ENCODE data around the gene ARMC12.

The ARMC12 gene

DNA sequence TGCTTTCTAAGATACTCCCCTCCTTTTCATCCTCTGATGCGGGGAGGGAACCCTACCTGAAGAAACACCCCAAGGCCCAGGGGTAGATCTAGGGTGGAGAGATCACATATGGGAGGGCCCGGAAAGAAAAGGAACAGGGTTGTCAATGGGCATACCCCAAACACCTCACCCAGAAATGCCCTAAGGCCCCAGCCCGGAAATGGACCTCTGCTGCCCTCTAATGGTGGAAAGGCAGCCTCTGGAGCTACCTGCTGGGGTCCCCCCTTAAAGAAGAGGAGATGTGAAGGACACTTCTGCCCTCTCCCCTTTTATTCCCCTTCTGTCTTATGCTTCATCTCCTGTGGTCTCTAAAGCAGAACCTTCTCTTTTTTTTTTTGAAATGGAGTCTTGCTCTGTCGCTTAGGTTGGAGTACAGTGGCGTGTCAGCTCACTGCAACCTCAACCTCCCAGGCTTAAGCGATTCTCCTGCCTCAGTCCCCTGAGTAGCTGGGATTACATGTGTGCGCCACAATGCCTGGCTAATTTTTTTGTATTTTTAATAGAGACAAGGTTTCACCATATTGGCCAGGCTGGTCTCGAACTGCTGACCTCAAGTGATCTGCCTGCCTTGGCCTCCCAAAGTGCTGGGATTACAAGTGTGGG lies 458 bp upstream of the ARMC12 start:
- DNase-seq = peak; percentile 86

DNA sequence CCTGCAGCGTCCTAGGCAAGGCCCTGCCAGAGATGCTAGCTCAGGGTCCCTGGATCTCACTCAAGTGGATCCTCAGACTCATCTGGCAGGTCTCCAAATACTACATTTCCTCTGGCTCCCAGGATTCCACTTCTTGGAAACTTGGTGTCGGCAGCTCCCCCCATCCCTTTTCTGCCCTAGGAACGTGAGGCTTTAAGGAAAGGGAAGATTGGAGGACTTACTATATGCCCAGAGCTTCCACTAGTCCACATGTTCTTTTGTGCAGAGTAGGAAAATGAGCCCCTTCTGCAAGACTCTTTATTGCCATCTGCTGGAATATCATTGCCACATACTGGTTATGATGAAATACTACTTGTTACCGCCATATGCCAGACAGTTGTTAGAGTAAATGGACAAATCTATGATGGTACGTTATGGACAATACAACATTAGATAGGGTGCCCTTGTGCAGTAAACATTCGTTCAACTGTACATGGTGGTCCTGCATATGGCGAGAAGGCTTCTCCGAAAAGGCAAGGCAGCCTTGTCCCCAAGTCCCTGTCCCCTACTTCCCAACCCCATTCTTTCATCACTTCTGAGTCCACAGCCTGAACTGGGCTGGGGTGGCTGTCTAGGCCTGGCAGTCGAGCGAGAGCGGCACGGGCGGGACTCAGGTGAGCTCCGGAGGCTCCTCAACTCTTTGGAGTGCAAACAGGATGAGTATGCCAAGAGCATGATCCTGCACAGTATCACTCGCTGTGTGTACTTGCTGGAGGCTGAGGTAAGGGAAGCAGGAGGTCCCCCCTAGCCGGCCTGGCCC lies 780 bp downstream of the ARMC12 start:
- DNase-seq = peak; percentile 88

DNA sequence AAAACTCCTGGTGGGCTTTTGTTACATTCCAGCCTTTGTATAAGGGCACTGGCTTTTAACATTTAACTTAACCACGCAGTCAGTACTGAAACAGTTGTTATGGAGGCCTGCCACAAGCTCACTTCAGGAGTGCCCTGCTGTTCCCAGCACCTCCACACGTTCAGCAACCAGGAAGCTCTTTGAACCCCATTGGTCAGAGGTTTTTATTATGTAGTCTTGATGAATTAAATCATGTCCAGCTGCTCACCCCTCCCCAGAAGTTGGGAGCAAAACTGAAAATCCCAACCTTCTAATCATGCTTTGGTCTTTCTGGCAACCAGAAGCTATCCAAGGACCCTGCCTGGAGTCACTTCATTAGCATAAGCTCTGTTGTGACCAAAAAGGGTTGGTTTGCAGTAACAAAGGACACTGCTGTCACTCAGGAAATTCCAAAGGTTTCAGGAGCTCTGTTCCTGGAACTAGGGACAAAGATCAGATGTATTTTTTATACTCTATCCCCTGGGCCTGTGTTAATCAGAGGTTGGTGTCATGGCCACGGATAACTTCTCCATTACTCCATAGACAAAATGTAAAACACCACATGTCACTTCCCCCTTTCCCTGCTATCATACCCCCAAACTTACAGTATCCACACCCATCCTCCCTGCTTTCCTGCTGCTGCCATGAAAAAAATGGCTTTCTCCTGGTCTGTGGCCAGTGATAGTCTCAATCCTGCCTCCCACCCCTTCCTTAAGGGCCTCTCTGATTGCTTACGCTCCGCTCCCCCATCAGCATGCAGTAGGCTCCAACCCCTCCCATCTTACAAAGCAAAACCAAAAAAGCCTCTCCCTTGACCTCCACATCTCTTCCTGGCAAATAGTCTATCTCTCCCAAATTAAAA lies 3.1 kb downstream of the ARMC12 start:
- DNase-seq = no peak

DNA sequence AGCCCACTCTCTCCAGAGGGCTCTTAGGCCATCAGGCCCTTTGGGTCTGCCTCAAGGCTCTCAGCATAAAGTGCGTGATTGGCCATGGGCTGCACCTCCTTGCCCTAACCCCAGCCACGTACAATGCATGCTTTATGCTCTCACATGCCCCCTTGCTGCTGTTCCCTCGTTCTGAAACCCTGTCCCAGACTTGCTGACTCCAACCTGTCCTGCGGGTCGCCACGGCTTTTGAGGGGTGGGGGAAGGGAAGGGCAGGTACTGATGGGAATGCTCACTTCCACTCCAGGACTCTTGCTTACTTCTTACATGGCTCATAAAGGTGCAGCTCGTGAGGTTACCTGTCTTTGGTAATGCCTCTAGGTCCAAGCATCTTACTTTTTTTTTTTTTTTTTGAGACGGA lies 6.0 kb downstream of the ARMC12 start:
- no peak for DNase-seq

DNA sequence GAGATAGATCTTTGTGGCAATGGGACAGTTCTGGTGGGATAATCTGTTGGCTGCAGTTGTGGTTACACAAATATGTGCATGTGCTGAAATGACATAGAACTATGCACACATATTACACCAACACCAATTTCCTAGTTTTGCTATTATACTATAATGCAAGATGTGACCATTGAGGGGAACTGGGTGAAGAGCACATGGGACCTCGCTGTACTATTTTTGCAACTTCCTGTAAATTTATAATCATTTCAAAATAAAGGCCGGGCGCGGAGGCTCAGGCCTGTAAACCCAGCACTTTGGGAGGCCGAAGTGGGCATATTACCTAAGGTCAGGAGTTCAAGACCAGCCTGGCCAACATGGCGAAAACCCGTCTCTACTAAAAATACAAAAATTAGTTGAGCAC lies 8.7 kb downstream of the ARMC12 start:
- DNase-seq = no peak

DNA sequence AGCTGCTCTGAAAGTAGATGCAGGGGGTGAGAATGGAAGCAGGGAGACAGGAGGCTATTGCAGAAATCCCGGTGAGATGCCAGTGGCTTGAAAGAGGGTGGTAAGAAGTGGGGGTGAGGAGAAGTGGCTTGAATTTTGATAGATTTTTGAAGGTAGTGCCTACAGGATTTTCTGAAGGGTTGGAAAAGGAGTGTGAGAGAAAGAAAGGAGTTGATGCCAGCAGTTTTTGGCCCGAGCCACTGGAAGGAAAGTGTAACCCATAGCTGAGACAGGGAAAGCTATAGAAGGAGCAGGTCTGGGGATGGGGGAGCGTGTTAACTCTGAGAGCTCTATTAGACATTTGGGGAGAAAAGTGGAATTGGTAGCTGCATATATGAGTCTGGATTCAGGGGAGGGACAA lies 9.7 kb downstream of the ARMC12 start:
- no peak for DNase-seq

DNA sequence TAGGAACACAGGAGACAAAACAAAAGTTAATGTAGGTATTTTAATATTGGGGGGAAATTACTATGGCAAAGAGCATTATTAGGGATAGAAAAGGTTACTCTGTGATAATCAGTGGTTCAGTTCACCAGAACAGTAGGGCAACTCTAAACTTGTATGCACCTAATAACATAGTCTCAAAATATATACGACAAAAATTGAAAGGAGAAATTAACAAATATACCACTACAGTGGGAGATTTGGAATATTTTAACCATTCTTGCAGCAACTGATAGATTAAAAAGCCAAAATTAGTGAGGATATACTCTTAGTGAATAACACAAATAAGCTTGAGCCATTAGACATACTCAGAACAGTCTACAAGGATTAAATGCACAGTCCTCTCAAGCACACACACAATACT lies 11.0 kb downstream of the ARMC12 start:
- no peak for DNase-seq

DNA sequence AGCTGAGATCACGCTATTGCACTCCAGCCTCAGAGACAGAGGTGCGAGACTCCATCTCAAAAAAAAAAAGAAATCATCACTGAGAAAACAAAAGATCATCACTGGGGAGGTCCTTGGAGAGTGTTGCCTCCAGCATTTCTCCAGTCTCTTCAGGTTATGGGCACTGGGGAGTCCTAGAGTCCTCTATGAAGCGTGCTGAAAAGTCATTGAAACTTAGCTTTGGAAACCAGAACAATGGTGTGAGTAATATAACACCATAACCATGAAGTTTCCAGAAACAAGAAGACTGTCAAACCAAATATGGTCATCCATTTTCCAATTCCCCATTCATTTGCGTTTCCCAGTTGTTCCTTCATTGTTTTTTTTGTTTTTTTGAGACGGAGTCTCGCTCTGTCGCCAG lies 13.7 kb downstream of the ARMC12 start:
- DNase-seq = no peak

DNA sequence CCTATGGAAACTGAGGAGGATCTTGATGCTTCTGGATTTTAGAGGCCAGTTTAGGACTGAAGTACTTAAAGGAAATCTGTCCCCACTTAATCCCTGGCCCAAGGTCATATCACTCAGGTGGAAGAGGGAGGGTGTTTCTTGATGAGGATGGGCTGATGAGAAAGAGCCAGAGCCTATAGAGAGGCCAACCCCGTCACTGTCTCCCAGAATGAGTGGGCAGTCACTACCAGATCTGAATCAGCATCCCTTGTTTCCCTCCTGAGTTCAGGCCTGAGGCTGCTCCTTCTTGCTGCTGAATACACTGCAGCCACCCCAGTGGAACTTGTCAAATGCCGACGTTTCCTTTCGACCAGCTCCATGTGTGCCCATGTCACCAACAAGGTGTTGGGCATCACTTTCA lies 14.8 kb downstream of the ARMC12 start:
- DNase-seq = no peak

DNA sequence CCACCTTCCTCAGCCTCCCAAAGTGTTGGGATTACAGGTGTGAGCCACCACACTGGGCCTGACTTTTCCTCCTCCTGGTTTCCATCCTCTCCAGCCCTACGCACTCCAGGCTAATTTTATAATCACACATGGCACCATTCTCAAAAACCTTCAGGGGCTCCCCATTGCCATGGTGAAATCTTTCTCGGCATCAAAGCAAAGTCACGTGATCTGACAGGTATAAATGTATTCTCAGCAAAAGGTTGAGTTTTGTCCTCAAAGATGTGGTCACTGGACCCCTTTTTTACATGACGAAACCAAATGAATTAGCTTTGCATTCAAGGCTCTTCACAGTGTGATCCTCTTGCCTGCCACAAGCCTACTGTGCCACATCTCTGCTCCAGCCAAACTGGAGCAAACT lies 15.5 kb downstream of the ARMC12 start:
- DNase-seq = no peak

DNA sequence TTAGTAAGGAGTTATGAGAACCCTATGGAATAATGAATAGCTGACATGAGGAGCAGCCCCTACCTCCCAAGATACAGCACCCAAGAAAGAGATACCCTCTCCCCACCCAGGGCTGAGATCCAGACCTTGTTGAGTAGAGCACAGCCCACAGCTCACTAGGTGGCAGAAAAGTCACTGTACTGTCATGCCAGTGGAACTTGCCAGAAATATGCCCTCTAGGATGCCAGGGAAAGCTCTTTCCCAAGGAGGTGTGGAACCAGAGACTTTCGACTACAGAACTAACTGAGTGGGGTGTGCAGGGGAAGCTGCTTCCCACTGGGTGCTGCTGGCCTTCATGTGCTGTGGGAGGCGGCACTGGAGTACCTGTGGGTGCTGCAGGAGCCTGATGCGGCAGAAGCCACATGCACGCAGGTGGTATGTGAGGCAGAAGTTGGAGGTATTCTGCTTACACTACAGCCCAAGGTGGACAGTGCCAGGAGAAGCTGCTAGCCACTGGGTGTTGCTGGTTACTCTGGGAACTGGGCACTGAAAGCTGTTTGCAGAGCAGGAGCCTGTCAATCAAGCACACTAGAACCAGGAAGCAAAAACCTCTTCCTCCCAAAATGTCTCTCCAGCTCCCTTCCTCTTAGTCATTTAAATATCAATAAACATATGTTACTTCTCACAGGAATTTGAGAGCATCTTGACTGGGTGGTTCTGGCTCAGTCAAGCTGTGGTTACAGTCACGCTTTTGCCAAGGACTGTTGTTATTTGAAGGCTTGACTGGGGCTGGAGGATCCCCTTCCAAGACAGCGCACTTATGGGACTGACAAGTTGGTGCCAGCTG lies 17.8 kb downstream of the ARMC12 start:
- DNase-seq = no peak

DNA sequence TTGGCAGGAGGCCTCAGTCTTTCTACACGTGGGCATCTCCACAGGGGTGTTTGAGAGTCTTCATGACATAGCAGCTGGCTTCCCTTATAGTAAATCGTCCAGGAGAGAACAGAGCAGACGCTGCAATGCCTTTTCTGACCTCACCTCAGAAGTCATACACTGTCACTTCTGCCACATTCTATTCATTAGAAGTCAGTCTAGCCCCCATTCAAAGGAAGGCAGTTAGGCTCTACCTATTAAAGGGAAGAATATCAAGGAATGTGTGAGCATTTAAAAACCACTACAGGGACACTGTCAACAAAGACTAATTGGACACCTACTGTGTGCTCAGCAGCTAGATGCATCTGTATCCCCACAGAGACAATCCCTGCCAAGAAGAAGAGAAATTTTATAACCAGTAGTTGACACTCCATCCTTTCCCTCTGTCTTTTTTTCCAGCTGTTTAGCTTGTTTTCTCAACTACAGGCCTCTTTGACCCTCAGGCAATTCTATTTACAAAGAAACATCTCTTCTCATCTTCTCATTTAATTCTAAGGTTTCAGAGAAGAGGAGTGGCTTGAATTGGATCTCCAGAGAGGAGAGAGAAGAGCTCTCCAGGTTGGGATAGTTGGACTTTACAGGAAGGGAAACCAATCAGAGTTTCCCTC lies 18.6 kb downstream of the ARMC12 start:
- no peak for DNase-seq

DNA sequence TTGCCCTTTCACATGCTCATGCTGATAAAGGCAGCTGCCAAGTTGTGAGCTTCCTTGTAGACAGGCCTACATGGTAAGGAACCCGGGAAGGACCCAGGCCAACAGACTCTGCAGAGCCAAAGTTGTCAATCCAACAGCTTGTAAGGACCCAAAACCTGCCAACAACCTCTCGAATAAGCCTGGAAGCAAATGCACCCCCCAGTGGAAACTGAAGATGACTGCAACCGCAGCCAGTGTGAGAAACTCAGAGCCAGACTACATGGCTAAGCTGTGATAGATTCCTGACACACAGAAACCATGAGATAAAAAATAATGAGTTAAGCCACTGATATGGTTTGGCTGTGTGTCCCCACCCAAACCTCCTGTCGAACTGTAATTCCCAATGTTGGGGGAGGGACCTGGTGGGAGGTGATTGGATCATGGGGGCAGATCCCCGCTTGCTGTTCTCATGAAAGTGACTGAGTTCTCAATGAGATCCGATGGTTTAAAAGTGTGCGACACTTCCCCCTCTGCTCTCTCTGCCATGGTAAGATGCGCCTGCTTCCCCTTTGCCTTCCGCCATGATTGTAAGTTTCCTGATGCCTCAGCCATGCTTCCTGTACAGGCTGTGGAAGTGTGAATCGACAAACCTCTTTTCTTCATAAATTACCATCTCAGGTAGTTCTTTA lies 20.8 kb downstream of the ARMC12 start:
- peak; percentile 66 for DNase-seq

DNA sequence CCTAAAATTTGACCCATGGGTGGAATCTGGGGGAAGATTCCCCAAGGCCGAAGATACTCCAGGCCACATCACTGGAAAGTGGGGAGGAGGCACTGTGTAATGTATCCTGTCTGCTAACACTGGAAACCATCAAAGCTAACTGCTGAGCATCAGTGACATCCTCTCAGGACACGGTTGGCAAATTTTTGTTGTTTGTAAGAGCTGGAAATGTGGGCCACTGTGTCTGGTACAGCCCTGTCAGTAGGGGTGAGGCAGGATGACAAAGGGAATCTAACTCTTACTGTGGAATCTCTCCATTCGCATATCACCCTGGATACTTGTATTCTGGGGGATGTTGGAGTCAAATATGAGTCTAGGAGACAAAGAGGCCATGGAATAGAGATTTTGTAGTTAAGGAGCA lies 22.6 kb downstream of the ARMC12 start:
- DNase-seq = no peak

DNA sequence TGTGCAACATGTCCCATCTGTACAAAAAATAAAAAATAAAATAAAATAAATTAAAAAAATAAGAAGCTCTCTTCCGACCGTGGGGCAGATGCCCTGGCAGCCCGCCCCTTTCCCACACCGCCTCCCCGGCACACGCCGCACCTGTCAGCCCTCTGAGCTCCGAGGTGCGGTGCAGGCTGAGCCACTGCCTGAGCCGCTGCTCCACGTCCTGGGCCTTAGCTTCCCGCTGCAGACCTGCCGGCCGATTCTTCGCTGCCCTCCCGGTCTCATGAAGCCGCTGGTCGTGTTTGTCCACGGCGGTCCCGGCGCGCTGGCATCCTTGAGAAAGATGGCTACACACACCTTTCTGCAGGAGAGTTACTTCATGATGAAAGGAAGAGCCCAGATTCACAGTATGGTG lies 28.9 kb downstream of the ARMC12 start:
- DNase-seq = no peak

DNA sequence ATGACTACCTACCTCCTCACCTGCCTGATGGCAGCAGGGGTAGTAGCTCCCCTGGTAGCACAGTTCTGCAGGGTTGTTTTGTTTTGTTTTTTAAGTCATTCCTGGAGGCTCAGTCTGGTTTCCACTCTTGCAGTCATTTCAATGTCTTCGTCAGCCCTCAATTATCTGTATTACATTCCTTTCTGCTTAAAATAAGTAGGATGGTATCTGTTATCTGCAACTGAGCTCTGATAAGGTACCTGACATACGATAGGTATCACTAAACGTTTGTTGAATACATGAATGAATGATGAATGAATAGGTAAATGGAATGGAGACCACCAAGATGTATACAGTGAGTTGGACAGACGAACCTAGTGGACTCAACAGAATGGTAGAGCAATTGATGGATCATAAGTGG lies 32.4 kb downstream of the ARMC12 start:
- no peak for DNase-seq

DNA sequence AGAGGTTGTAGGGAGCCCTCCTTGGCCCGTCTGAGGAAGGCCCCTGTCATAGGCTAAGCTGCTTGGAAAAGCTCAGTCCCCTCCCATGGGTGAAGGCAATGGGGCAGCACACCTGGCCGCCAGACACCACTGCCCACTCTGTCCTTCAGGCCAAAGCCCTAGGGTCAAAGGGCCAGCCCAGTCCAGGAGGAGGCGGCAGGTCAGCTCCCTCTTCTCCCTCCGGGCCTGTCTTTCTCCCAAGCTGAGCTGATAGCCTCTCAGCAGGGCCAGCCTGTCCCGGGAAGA lies 34.5 kb downstream of the ARMC12 start:
- no peak for DNase-seq

DNA sequence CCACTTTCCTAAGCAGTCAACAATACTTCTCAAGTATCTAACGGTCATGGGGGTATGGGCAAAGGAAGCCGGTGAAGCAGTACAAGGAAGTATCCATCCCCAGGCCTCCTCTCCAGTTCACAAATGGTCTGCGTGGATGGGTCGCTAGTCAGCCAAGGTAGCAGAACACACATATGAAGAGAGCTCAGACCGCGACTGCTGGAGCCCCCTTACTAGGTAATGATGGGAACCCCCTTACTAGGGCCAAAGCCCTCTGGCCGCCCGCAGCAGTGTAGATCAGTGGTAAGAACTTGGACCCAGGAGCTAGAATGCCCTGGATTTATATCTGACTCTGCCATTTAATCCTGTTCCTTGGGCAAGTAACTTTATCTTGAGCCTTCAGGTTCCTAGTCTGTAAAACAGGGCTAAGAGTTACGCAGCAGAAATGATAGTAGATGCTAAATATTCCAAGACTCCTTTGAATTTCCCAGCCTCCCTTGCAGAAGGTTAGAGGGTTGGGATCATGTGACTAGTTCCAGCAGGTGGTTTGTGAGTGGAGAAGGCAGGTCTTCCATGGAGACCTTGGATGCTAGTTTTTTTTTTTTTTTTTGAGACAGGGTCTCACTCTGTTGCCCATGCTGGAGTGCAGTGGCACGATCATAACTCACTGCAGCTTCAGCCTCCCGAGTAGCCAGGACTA lies 37.4 kb downstream of the ARMC12 start:
- no peak for DNase-seq

DNA sequence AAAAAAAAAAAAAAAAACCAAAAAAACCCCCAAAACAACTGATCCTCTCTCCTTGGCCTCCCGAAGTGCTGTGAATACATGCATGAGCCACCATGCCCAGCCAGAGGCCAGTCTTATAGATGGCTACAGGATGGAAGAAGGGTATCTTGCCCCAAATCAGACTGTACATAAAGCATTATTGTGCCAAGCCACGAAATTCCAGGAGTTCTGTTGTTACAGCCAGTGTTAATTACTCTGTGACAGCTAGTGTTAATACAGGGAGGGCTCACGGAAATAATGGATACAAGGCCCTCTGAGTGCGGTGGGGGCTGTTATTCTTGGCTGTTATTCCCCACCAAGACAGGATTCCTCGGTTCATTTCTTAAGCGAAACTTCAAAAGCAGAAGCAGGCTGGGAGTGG lies 38.2 kb downstream of the ARMC12 start:
- no peak for DNase-seq

DNA sequence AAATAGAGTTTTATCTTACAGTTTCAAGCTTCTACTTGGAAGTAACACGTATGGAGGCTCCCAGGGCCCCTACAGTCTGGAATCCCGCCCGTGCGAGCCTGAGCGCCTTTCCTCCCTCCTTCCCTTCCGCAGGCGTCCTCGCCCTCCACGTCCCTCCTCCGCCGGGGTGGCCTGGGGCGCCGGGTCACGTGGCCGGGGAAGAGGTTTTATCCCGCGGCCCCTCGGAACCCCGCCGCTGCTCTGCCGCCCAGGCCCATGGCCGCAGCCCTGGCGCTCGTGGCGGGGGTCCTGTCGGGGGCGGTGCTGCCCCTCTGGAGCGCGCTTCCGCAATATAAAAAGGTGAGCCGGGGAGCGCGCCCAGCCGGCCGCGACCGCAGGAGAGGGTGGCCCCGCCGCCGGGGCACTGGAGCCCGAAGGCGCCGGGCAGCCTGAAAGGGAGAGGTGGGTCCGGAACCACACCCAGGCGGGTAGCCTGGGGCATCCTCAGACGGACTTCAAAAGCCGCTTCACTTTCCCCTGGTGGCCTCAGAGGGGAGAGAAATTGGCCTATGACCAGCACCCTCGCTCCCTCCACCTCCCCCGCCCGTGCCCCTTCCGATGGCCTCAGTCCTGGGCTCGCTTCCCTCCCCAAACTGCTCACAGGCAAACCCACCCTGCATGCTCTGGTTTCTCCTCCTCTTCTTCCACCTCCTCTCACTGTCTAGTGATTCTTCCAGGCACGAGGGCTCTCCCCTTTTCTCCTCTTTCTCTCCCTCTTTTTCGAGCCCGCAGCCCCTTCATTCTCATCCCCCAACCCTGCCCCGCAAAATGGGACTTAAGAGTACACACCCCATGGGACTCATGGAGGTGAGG lies 39.8 kb downstream of the ARMC12 start, which contains the start of gene CLPSL2:
Gene CLPSL2, plus strand, starts transcription at position 235 of the 852 bp plus-strand sequence. Its CDS starts 21 bp downstream, at position 256.
- peak; percentile 51 for DNase-seq

Measured in NCI-H82 (cell line).